GM12878 (cell line): ENCODE measurements around the gene DUSP16. TPM values are rescaled to one million over a fixed set of nuclear protein-coding genes. Genes with fewer than 3 reads are reported as not detected.
A peak's percentile ranks its signal among the peaks of the same experiment; 100 is the strongest.

Source experiments
- ATAC-seq: fragments of 200-7000 bp; cut with Tn5 transposase; 3 replicates; pipeline ENCODE4 v1.9.1; 2020; ENCODE audit warnings: mild to moderate bottlenecking, moderate library complexity
- BruUV-seq: library from RNA; stranded (reverse); fragments of 400-500 nt; replicated peaks from 2 replicates; lab custom pipeline; 2021; lab: Mats Ljungman, UMichigan
- CTCF ChIA-PET: fragments of 300-600 bp; sonication (Branson Sonifier 250); formaldehyde crosslinking; extraction: SDS; loops from one replicate; lab custom pipeline; 2021; ENCODE audit warnings: inconsistent platforms; lab: Yijun Ruan, JAX
- POLR2A ChIA-PET: fragments of 350-600 bp; formaldehyde crosslinking; extraction: SDS; loops from one replicate; lab custom pipeline; 2021; ENCODE audit warnings: inconsistent platforms; lab: Charles Lee
- RAD21 ChIA-PET: fragments of 300-600 bp; sonication (Branson Sonifier 250); formaldehyde crosslinking; loops from one replicate; lab custom pipeline; 2023; ENCODE audit warnings: antibody characterized with exemption; ENCODE audit not compliant: unreplicated experiment; lab: Charles Lee
- SMC1A ChIA-PET: fragments of 300-600 bp; sonication (Branson Sonifier 250); formaldehyde crosslinking; loops from one replicate; lab custom pipeline; 2023; ENCODE audit not compliant: unreplicated experiment, uncharacterized antibody; lab: Charles Lee
- DNase-seq: peaks from one replicate; pipeline ENCODE4 v3.0.0-alpha.2; 2011; ENCODE audit warnings: low read depth, low spot score
- FAIRE-seq: peaks from 3 replicates; lab custom pipeline; 2011; peaks lifted over from hg19 to GRCh38; lab: Jason Lieb, UNC
- H2AFZ ChIP-seq: 2 replicates; pipeline ENCODE4 v1.6.0; 2011; ENCODE audit warnings: low read depth, low read length, control low read depth; ENCODE audit not compliant: control insufficient read depth
- H3K27ac ChIP-seq: 2 replicates; pipeline ENCODE4 v1.5.1; 2011; ENCODE audit warnings: control low read depth; ENCODE audit not compliant: control insufficient read depth, insufficient read depth
- H3K27me3 ChIP-seq, 2 experiments: replicated peaks in 1 of 2; 2 replicates each; pipeline versions ENCODE4 v1.6.0 to v1.6.1; 2011; ENCODE audit warnings: low read length in 1 of 2; ENCODE audit not compliant: control insufficient read depth in 2 of 2, insufficient read depth in 2 of 2
- H3K36me3 ChIP-seq, 2 experiments: 2 replicates each; pipeline ENCODE4 v1.5.1; 2011; ENCODE audit warnings: low read length in 1 of 2; ENCODE audit not compliant: control insufficient read depth in 2 of 2, insufficient read depth in 2 of 2
- H3K4me1 ChIP-seq: 2 replicates; pipeline ENCODE4 v1.6.1; 2011; ENCODE audit warnings: mild to moderate bottlenecking, low read length, moderate library complexity, mixed read lengths; ENCODE audit not compliant: control insufficient read depth, insufficient read depth
- H3K4me2 ChIP-seq: 2 replicates; pipeline ENCODE4 v1.6.0; 2011; ENCODE audit warnings: control low read depth; ENCODE audit not compliant: control insufficient read depth, insufficient read depth
- H3K4me3 ChIP-seq: fragments of 200-600 bp; sonication (generic); 2 replicates; pipeline ENCODE4 v1.5.1; 2016
- H3K79me2 ChIP-seq: 2 replicates; pipeline ENCODE4 v1.6.0; 2011; ENCODE audit warnings: low read length; ENCODE audit not compliant: control insufficient read depth, insufficient read depth
- H3K9ac ChIP-seq: 2 replicates; pipeline ENCODE4 v1.8.0; 2011; ENCODE audit warnings: low read length, control low read depth, mixed read lengths; ENCODE audit not compliant: control insufficient read depth, insufficient read depth
- H3K9me3 ChIP-seq: replicated peaks from 3 replicates; pipeline ENCODE4 v1.5.1; 2011; ENCODE audit warnings: mild to moderate bottlenecking, low read length; ENCODE audit not compliant: control insufficient read depth, insufficient read depth
- H4K20me1 ChIP-seq: 2 replicates; pipeline ENCODE4 v1.6.0; 2011; ENCODE audit not compliant: control insufficient read depth, insufficient read depth
- MLLT1 ChIP-seq: fragments of 450-650 bp; IDR thresholded peaks from 2 replicates; pipeline ENCODE4 v1.6.1; 2016; ENCODE audit warnings: mild to moderate bottlenecking
- POLR2AphosphoS5 ChIP-seq: IDR thresholded peaks from 2 replicates; pipeline ENCODE4 v1.6.1; 2011; ENCODE audit warnings: mild to moderate bottlenecking, low read length, inconsistent platforms
- TCF12 ChIP-seq: IDR thresholded peaks from 2 replicates; pipeline ENCODE4 v1.6.1; 2011; ENCODE audit warnings: low read depth, mild to moderate bottlenecking, low read length
- WGBS: methylation state at CpG from one replicate; pipeline ENCODE4 v1.1.6; 2016; ENCODE audit warnings: low lambda C conversion rate; ENCODE audit not compliant: insufficient replicate concordance, insufficient coverage; ENCODE audit errors: missing lambda C conversion rate; 5-methylcytosine and 5-hydroxymethylcytosine counted together
- in situ Hi-C: fragments of 300-500 bp; cut with MboI; formaldehyde crosslinking; loops from 9 replicates; pipeline ENCODE4 v1.14.3; 2018; ENCODE audit warnings: mixed read lengths
- intact Hi-C: fragments of 100-400 bp; cut with micrococcal nuclease; formaldehyde crosslinking; loops from one replicate; pipeline ENCODE4 v1.14.2; 2022; ENCODE audit not compliant: unreplicated experiment
- polyA plus RNA-seq, 11 experiments: library from polyadenylated mRNA; depleted of rRNA in 4 of 11; unstranded in 6 of 11; stranded (reverse) in 5 of 11; fragments of >200 nt; fragmentation: Nextera tagmentation in 4 of 11; fragmentation: Illumina TruSeq in 1 of 11; extraction: Ambion mirVana in 4 of 11; extraction: Trizol in 1 of 11; gene quantifications; 1 replicate in 1 of 11; 2 replicates in 10 of 11; pipeline versions ENCODE4 v1.2.1 to v1.2.3, GENCODE V29; 2011 to 2016; ENCODE audit warnings: inconsistent platforms in 2 of 11, missing spikeins in 2 of 11, low read depth in 1 of 11
- total RNA-seq, 4 experiments: library from RNA; depleted of rRNA in 3 of 4; stranded (reverse); fragments of >200 nt in 3 of 4; fragmentation: Illumina TruSeq in 1 of 4; extraction: Trizol in 1 of 4; gene quantifications; 2 replicates each; pipeline versions ENCODE4 v1.2.1 to v1.2.3, GENCODE V29; 2013 to 2021

Gene DUSP16
- total and polyA plus RNA-seq, 10 of the 15 experiments (the other 5 are each of a cell fraction or from before 2014, with no cell fraction given) = 3.9 to 75.3 (median 26.8) TPM

GRCh38 chr12:12559719-12560296 lies 2.9 kb downstream of the DUSP16 start:
- no peak for FAIRE-seq
- no peak for ATAC-seq
- H3K4me1 ChIP-seq = peaks cover 16% of the 10 kb centered on the region
- TF ChIP-seq MLLT1 (peak; percentile 90), POLR2AphosphoS5 (peak; percentile 30; the same call in 1 of the 2 replicates), TCF12 (no peak)
- DNase-seq = no peak
- peak overlapping the region; percentile 78 for H3K4me2 ChIP-seq
- in situ Hi-C loops (loop anchor here (5.0 to 10.0 kb wide), 2 partner anchors 157 to 185 kb away; partner anchors contain the start of gene CDKN1B), intact Hi-C loops (loop anchor here (2.0 to 5.0 kb wide), 6 partner anchors 53 to 177 kb away; partner anchors contain the start of gene CDKN1B)
- no peaks in the 10 kb centered on the region for H3K36me3 ChIP-seq
- ChIA-PET CTCF (interaction anchor here (0.9 to 2.6 kb wide), 7 partner anchors 48 to 202 kb away, joined by 3 to 16 read pairs (median 4); no protein-coding TSS in a partner anchor), SMC1A (interaction anchor here (0.6 to 3.8 kb wide), 11 partner anchors 12 to 176 kb away, joined by 3 to 34 read pairs (median 5); no protein-coding TSS in a partner anchor), POLR2A (interaction anchor here (0.5 to 3.1 kb wide), 11 partner anchors 8 to 177 kb away, joined by 3 to 29 read pairs (median 4); no protein-coding TSS in a partner anchor), RAD21 (interaction anchor here (0.8 to 4.2 kb wide), 8 partner anchors 10 to 185 kb away, joined by 3 to 24 read pairs (median 8); no protein-coding TSS in a partner anchor)
- no peaks in the 10 kb centered on the region for H3K9me3 ChIP-seq
- no peaks in the 10 kb centered on the region for H4K20me1 ChIP-seq
- H3K9ac ChIP-seq = peak overlapping the region; percentile 100
- no peak overlapping the region for H2AFZ ChIP-seq
- no TSS peak for BruUV-seq
- peak overlapping the region; percentile 100 for H3K27ac ChIP-seq
- H3K4me3 ChIP-seq = peak overlapping the region; percentile 97
- peaks cover 68% of the 10 kb centered on the region for H3K79me2 ChIP-seq
- WGBS = 46% methylated on average over 3 of the region's 3 CpGs
- no peaks in the 10 kb centered on the region for H3K27me3 ChIP-seq
